Measurements from ENCODE around the gene MPHOSPH9. TPM values are rescaled to one million over a fixed set of nuclear protein-coding genes. Genes with fewer than 3 reads are reported as not detected.

Gene MPHOSPH9
- total and polyA plus RNA-seq, 2 donors (not counting 3 experiments of a cell fraction or from before 2014, with no cell fraction given), result 7.8 to 42.4 TPM

DNA sequence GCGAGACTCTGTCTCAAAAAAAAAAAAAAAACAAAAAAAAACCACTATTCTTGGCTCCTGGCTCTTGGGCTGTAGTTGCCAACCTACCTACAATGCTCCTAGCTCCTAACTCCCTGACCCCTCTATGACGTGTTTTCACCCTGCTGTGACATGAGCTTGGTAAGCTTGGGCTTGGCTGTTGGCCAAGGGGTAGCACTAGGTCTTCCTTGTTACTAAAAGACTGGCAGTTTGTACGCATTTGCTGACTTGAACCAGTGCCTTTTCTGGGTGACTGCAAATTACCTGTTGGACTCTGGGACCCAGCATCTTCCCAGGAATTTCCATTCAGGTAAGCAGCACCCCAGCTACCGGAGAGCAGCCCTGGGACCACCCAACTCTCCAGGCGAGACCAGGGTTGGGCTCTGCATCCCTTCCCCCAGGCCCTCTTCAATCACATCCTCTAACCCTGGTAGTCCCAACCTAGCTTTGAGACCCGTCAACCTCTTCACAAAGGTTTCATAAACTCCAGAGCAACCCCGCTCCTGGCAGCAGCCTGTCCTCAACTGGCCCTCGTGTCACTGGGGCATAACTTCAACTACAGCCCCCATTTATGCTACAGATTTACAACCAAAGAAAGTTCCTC is 30.4 kb upstream of the MPHOSPH9 start:
- no peak for DNase-seq (ENCODE audit: low read depth, low spot score)
- Histone ChIP-seq H3K4me3 (replicated peaks in 1 of 3; ENCODE audit: insufficient read depth in 1 of 3, low read depth in 1 of 3, low read length in 3 of 3) (no peak overlapping the region), H4K20me1 (replicated peaks; ENCODE audit: control insufficient read depth, extremely low read depth, insufficient read depth, low read length) (no peaks in the 10 kb centered on the region), H3K4me2 (ENCODE audit: insufficient read depth, low read length) (no peak overlapping the region), H3K9ac (replicated peaks; ENCODE audit: extremely low read depth, insufficient read depth, low read length) (no peak overlapping the region), H3K79me2 (ENCODE audit: control insufficient read depth, insufficient read depth, low read length) (peaks cover 47% of the 10 kb centered on the region), H3K4me1 (ENCODE audit: control insufficient read depth, extremely low read depth, insufficient read depth, low read length) (peaks cover 8% of the 10 kb centered on the region), H3K36me3 (ENCODE audit: control insufficient read depth in 2 of 2, extremely low read depth in 1 of 2, insufficient read depth in 2 of 2, low read length in 2 of 2) (peaks cover 27 to 57% of the 10 kb centered on the region in 2 experiments), H2AFZ (ENCODE audit: low read depth, low read length) (no peak overlapping the region), H3K27ac (ENCODE audit: insufficient read depth, low read depth, low read length) (no peak overlapping the region), H3K27me3 (ENCODE audit: control insufficient read depth in 2 of 2, insufficient read depth in 2 of 2, low read length in 2 of 2) (no peaks in the 10 kb centered on the region), H3K9me1 (replicated peaks; ENCODE audit: control insufficient read depth, extremely low read depth, insufficient read depth, low read length) (no peaks in the 10 kb centered on the region), H3K9me3 (replicated peaks; ENCODE audit: control insufficient read depth, insufficient read depth, low read length) (no peaks in the 10 kb centered on the region)
- no peak for FAIRE-seq
- intact Hi-C loops (cut with micrococcal nuclease), result no loop called here
- BruUV-seq (replicated peaks), result no TSS peak
- CTCF ChIA-PET, result no interaction called here
- POLR2A ChIA-PET, result interaction anchor here (0.7 kb wide), 1 partner anchor 264 kb away, joined by 3 read pairs; no protein-coding TSS in a partner anchor
- dilution Hi-C loops (cut with MboI; ENCODE audit: extremely low pct_ligation_motif_present, low sequenced_read_pairs), result no loop called here
- TF ChIP-seq FOS (IDR thresholded peaks at IDR 0.05; ENCODE audit: borderline replicate concordance, insufficient read depth, low read length) (no peak), EZH2 (IDR thresholded peaks at IDR 0.05; ENCODE audit: borderline replicate concordance, low read depth, low read length, severe bottlenecking) (no peak), POLR2AphosphoS5 (IDR thresholded peaks at IDR 0.05; ENCODE audit: insufficient read depth, low read depth, low read length) (no peak), POLR2A (IDR thresholded peaks at IDR 0.05; ENCODE audit: low read depth, low read length) (no peak), JUN (IDR thresholded peaks at IDR 0.05; ENCODE audit: borderline replicate concordance, insufficient read depth, insufficient read length, low read depth) (no peak), MYC (IDR thresholded peaks at IDR 0.05; ENCODE audit: low read depth, low read length) (no peak), GATA2 (IDR thresholded peaks at IDR 0.05; ENCODE audit: insufficient read depth, insufficient read length, low read depth, low read length) (no peak)
- TF ChIP-seq, protein P1, sequence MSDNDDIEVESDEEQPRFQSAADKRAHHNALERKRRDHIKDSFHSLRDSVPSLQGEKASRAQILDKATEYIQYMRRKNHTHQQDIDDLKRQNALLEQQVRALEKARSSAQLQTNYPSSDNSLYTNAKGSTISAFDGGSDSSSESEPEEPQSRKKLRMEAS (IDR thresholded peaks at IDR 0.05; ENCODE audit: insufficient read depth, insufficient read length), result no peak
- TF ChIP-seq, protein P2, sequence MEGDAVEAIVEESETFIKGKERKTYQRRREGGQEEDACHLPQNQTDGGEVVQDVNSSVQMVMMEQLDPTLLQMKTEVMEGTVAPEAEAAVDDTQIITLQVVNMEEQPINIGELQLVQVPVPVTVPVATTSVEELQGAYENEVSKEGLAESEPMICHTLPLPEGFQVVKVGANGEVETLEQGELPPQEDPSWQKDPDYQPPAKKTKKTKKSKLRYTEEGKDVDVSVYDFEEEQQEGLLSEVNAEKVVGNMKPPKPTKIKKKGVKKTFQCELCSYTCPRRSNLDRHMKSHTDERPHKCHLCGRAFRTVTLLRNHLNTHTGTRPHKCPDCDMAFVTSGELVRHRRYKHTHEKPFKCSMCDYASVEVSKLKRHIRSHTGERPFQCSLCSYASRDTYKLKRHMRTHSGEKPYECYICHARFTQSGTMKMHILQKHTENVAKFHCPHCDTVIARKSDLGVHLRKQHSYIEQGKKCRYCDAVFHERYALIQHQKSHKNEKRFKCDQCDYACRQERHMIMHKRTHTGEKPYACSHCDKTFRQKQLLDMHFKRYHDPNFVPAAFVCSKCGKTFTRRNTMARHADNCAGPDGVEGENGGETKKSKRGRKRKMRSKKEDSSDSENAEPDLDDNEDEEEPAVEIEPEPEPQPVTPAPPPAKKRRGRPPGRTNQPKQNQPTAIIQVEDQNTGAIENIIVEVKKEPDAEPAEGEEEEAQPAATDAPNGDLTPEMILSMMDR (IDR thresholded peaks at IDR 0.05; ENCODE audit: extremely low read depth in 1 of 2, insufficient read depth in 1 of 2, low read depth in 1 of 2, low read length in 2 of 2), result no peak
